OCI-M2 (cell line): ENCODE results near the gene YIF1B.
"Not testable (repeated sequence)": the region's sequence is repeated elsewhere in the genome, so short reads cannot be mapped to it uniquely, and the experiment has no call there.

Source experiments
- DNase-seq: peaks from one replicate; lab custom pipeline; 2025; ENCODE audit not compliant: unreplicated experiment; lab: John Stamatoyannopoulos, UW

The YIF1B gene

GRCh38 chr19:38315657-38316476 is at the start of gene YIF1B:
Gene YIF1B, minus strand, starts transcription at chr19:38315947. Its CDS starts 30 bp downstream, at chr19:38315917.
- peak; percentile 98 for DNase-seq

- not testable (repeated sequence) for DNase-seq
Observed at GRCh38 chr19:38362946-38363688, 47.4 kb upstream of the YIF1B start.

GRCh38 chr19:38362076-38362945 is 46.6 kb upstream of the YIF1B start:
- DNase-seq, result peak; percentile 97

- no peak for DNase-seq
Observed at GRCh38 chr19:38361633-38362075, 45.9 kb upstream of the YIF1B start.

GRCh38 chr19:38360839-38361631 is 45.3 kb upstream of the YIF1B start:
- no peak for DNase-seq

- DNase-seq, result no peak
Observed at GRCh38 chr19:38360351-38360750, 44.6 kb upstream of the YIF1B start.

- no peak for DNase-seq
Observed at GRCh38 chr19:38359242-38360021, 43.7 kb upstream of the YIF1B start.

GRCh38 chr19:38358071-38358470 is 42.3 kb upstream of the YIF1B start:
- no peak for DNase-seq

GRCh38 chr19:38355728-38356725 is 40.3 kb upstream of the YIF1B start:
- no peak for DNase-seq

- DNase-seq, result no peak
Observed at GRCh38 chr19:38352611-38353010, 36.9 kb upstream of the YIF1B start.

GRCh38 chr19:38351865-38352395 is 36.2 kb upstream of the YIF1B start:
- no peak for DNase-seq

- DNase-seq, result no peak
Observed at GRCh38 chr19:38350883-38351282, 35.1 kb upstream of the YIF1B start.

- no peak for DNase-seq
Observed at GRCh38 chr19:38346837-38347236, 31.1 kb upstream of the YIF1B start.

GRCh38 chr19:38340927-38341326 is 25.2 kb upstream of the YIF1B start:
- no peak for DNase-seq

GRCh38 chr19:38339011-38339410 is 23.3 kb upstream of the YIF1B start:
- not testable (repeated sequence) for DNase-seq

- DNase-seq, result no peak
Observed at GRCh38 chr19:38337360-38337653, 21.6 kb upstream of the YIF1B start.

GRCh38 chr19:38336638-38337359 is 21.1 kb upstream of the YIF1B start:
- DNase-seq, result peak; percentile 99
